Tibial artery (tissue), 4 donors: ENCODE data around the gene PI16.
A peak's percentile ranks its signal among the peaks of the same experiment; 100 is the strongest.

ENCODE experiments used
- DNase-seq, 2 donors: peaks; one replicate each; pipeline ENCODE4 v3.0.0-alpha.2; 2019
- H3K27ac ChIP-seq, 2 donors: fragments of 200-600 bp; sonication (generic) in 1 of 2; 1 replicate in 1 of 2; 2 replicates in 1 of 2; pipeline ENCODE4 v1.5.1; 2018 to 2019; ENCODE audit warnings: mild to moderate bottlenecking in 1 of 2
- H3K27me3 ChIP-seq, 2 donors: fragments of 200-600 bp; sonication (generic) in 1 of 2; one replicate each; pipeline versions ENCODE4 v1.5.1 to v1.6.0; 2016 to 2019
- H3K36me3 ChIP-seq, 3 donors: fragments of 200-600 bp; sonication (generic) in 2 of 3; one replicate each; pipeline ENCODE4 v1.5.1; 2016 to 2019; ENCODE audit warnings: mild to moderate bottlenecking in 2 of 3
- H3K4me1 ChIP-seq, 4 donors: fragments of 200-600 bp; sonication (generic) in 2 of 4; 1 replicate in 3 of 4; 2 replicates in 1 of 4; pipeline ENCODE4 v1.5.1; 2016 to 2019
- H3K4me3 ChIP-seq, 2 donors: fragments of 200-600 bp; sonication (generic) in 1 of 2; 1 replicate in 1 of 2; 2 replicates in 1 of 2; pipeline ENCODE4 v1.5.1; 2018 to 2019; ENCODE audit warnings: mild to moderate bottlenecking in 2 of 2
- H3K9me3 ChIP-seq, 3 donors: fragments of 200-600 bp; sonication (generic) in 1 of 3; one replicate each; pipeline ENCODE4 v1.5.1; 2016 to 2019
- CTCF ChIP-seq, 2 experiments: fragments of 200-600 bp in 1 of 2; fragments of 450-650 bp in 1 of 2; IDR thresholded peaks; one replicate each; pipeline ENCODE4 v1.5.1; 2017 to 2019; ENCODE audit warnings: antibody characterized with exemption in 2 of 2, mild to moderate bottlenecking in 1 of 2, moderate library complexity in 1 of 2
- intact Hi-C: fragments of 100-400 bp; cut with DNase I; formaldehyde crosslinking; loops from one replicate; pipeline ENCODE4 v1.15.0; 2023; ENCODE audit warnings: low total_unique reads

PI16 gene

GRCh38 chr6:36998723-36999038, 44.1 kb downstream of the PI16 start:
- no peak for DNase-seq
- TF ChIP-seq CTCF (IDR thresholded peaks at IDR 0.05) = no peak
- intact Hi-C loops = no loop called here

GRCh38 chr6:36999061-36999750, 44.7 kb downstream of the PI16 start:
- TF ChIP-seq CTCF (IDR thresholded peaks at IDR 0.05) = no peak
- intact Hi-C loops = no loop called here
- Histone ChIP-seq H3K9me3 (no peaks in the 10 kb centered on the region), H3K27me3 (peaks cover 0 to 2% of the 10 kb centered on the region in 2 donors), H3K36me3 (no peaks in the 10 kb centered on the region), H3K27ac (no peak overlapping the region), H3K4me3 (no peak overlapping the region), H3K4me1 (no peaks in the 10 kb centered on the region)
- no peak for DNase-seq

More at GRCh38 chr6:36998723-36999038, 44.1 kb downstream of the PI16 start:
- H3K4me3 ChIP-seq = no peak overlapping the region
- H3K27ac ChIP-seq = no peak overlapping the region
- peaks cover 0 to 2% of the 10 kb centered on the region in 2 donors for H3K27me3 ChIP-seq
- H3K36me3 ChIP-seq = no peaks in the 10 kb centered on the region
- no peaks in the 10 kb centered on the region for H3K9me3 ChIP-seq
- no peaks in the 10 kb centered on the region for H3K4me1 ChIP-seq

GRCh38 chr6:36999751-37000125, 45.2 kb downstream of the PI16 start:
- no peak overlapping the region for H3K27ac ChIP-seq
- H3K36me3 ChIP-seq = no peaks in the 10 kb centered on the region
- intact Hi-C loops = no loop called here

GRCh38 chr6:37004044-37004980, 49.8 kb downstream of the PI16 start:
- H3K4me1 ChIP-seq = no peaks in the 10 kb centered on the region
- no peaks in the 10 kb centered on the region for H3K27me3 ChIP-seq
- H3K4me3 ChIP-seq = no peak overlapping the region
- DNase-seq = no peak
- H3K27ac ChIP-seq = no peak overlapping the region
- no peak for TF ChIP-seq CTCF (IDR thresholded peaks at IDR 0.05)
- intact Hi-C loops = no loop called here
- no peaks in the 10 kb centered on the region for H3K9me3 ChIP-seq
- H3K36me3 ChIP-seq = no peaks in the 10 kb centered on the region

More at GRCh38 chr6:36999751-37000125, 45.2 kb downstream of the PI16 start:
- Histone ChIP-seq H3K9me3 (no peaks in the 10 kb centered on the region), H3K4me3 (no peak overlapping the region), H3K4me1 (no peaks in the 10 kb centered on the region), H3K27me3 (peaks cover 0 to 2% of the 10 kb centered on the region in 2 donors)
- DNase-seq = no peak
- TF ChIP-seq CTCF (IDR thresholded peaks at IDR 0.05) = no peak

GRCh38 chr6:37005061-37005810, 50.7 kb downstream of the PI16 start, which contains the start of gene FGD2:
FGD2 (plus strand) TSS chr6:37005655; CDS start chr6:37005818, 163 bp downstream.
- H3K27ac ChIP-seq = no peak within 1 kb of the TSS
- no peaks in the 10 kb centered on the region for H3K36me3 ChIP-seq
- intact Hi-C loops = no loop called here
- H3K4me3 ChIP-seq = peak within 1 kb of the TSS; percentile 24 to 34
- H3K27me3 ChIP-seq = no peaks in the 10 kb centered on the region
- H3K4me1 ChIP-seq = no peaks in the 10 kb centered on the region
- no peak for TF ChIP-seq CTCF (IDR thresholded peaks at IDR 0.05)
- DNase-seq = peak in 1 of 2 donors; percentile 35
- no peaks in the 10 kb centered on the region for H3K9me3 ChIP-seq
